Ovary (tissue), 9 donors: ENCODE data around the gene DCP1B. TPM values are rescaled to one million over a fixed set of nuclear protein-coding genes. Genes with fewer than 3 reads are reported as not detected.

Experiments used
- DNase-seq, 5 donors: peaks; one replicate each; pipeline ENCODE4 v3.0.0-alpha.2; 2019 to 2020
- H3K27ac ChIP-seq, 2 donors: fragments of 200-600 bp; one replicate each; pipeline versions ENCODE4 v1.5.1 to v1.8.0; 2019 to 2022
- H3K27me3 ChIP-seq: fragments of 200-600 bp; one replicate; pipeline ENCODE4 v1.8.0; 2022
- H3K36me3 ChIP-seq: fragments of 200-600 bp; sonication (generic); one replicate; pipeline ENCODE4 v1.5.1; 2019
- H3K4me1 ChIP-seq: one replicate; pipeline ENCODE4 v1.8.1; 2013; ENCODE audit warnings: mild to moderate bottlenecking, moderate library complexity; ENCODE audit not compliant: insufficient read depth
- H3K4me3 ChIP-seq: fragments of 200-600 bp; sonication (generic); one replicate; pipeline ENCODE4 v1.5.1; 2017
- H3K9me3 ChIP-seq, 2 donors: fragments of 200-600 bp in 1 of 2; sonication (generic) in 1 of 2; one replicate each; pipeline versions ENCODE4 v1.5.1 to v1.8.1; 2013 to 2019; ENCODE audit warnings: mild to moderate bottlenecking in 1 of 2, moderate library complexity in 1 of 2
- CTCF ChIP-seq, 3 donors: fragments of 450-650 bp in 2 of 3; fragments of 200-600 bp in 1 of 3; IDR thresholded peaks; one replicate each; pipeline versions ENCODE4 v1.5.1 to v1.8.0; 2016 to 2022; ENCODE audit warnings: antibody characterized with exemption in 3 of 3, mild to moderate bottlenecking in 1 of 3
- EP300 ChIP-seq: sonication (generic); formaldehyde crosslinking; IDR thresholded peaks from one replicate; pipeline ENCODE4 v1.6.1; 2017; ENCODE audit warnings: antibody characterized with exemption
- POLR2A ChIP-seq: fragments of 450-650 bp; IDR thresholded peaks from one replicate; pipeline ENCODE4 v1.6.1; 2017; ENCODE audit warnings: antibody characterized with exemption, mild to moderate bottlenecking, moderate library complexity
- WGBS, 3 donors: extraction: QIAGEN DNeasy Blood & Tissue Kit in 1 of 3; methylation state at CpG; one replicate each; pipeline versions ENCODE4 v1.1.5 to v1.1.7; 2013 to 2017; 5-methylcytosine and 5-hydroxymethylcytosine counted together
- intact Hi-C, 4 donors: fragments of 100-400 bp; cut with DNase I; formaldehyde crosslinking; loops; one replicate each; pipeline versions ENCODE4 v1.11.0 to v1.15.1; 2022 to 2023
- polyA plus RNA-seq, 2 donors: library from polyadenylated mRNA; stranded (reverse); fragments of 200-250 nt in 1 of 2; fragments of 350-450 nt in 1 of 2; fragmentation: Illumina TruSeq in 1 of 2; extraction: RNeasy Lipid Tissue Mini Kit (QIAGEN cat#74804) in 1 of 2; gene quantifications; one replicate each; pipeline ENCODE4 v1.2.3, GENCODE V29; 2013 to 2014
- total RNA-seq, 7 donors: library from RNA; depleted of rRNA in 2 of 7; stranded (reverse); fragments of >200 nt in 2 of 7; fragmentation: NEBNext Ultra II Directional in 3 of 7; extraction: Animal tissue kit (Norgen Biotek cat#: 25700) in 3 of 7; gene quantifications; one replicate each; pipeline versions ENCODE4 v1.1.0 to v1.2.4, GENCODE V29; 2016 to 2023
- donor health status: DM: no; HTN: no; CAD: no; lungs with moderate emphysema.
- donor health status: DM: no; HTN: no; CAD: no.
- donor health status: Bipolar disorder and iron deficiency.
- donor health status: DM: yes; HTN: yes; CAD: no.
- donor health status: DM: no; HTN: no; CAD: no.
- donor health status: DM: yes; HTN: yes; CAD: no.

The DCP1B gene
- total and polyA plus RNA-seq, 9 donors = 13.5 to 22.9 (median 17.2) TPM

- no peaks in the 10 kb centered on the region for H3K27me3 ChIP-seq
- no peaks in the 10 kb centered on the region for H3K36me3 ChIP-seq
- H3K4me1 ChIP-seq = peaks cover 1% of the 10 kb centered on the region
- no peak for DNase-seq
- H3K4me3 ChIP-seq = no peak overlapping the region
- H3K27ac ChIP-seq = no peak overlapping the region
- intact Hi-C loops = no loop called here
- 56 to 64% (median 59%) methylated on average over 2 of the region's 2 CpGs for WGBS, 3 donors
- TF ChIP-seq CTCF (IDR thresholded peaks at IDR 0.05) (no peak), EP300 (no peak), POLR2A (no peak)
- H3K9me3 ChIP-seq = no peaks in the 10 kb centered on the region
Measured at GRCh38 chr12:1993341-1993740, 10.9 kb downstream of the DCP1B start.

- H3K27ac ChIP-seq = no peak overlapping the region
Measured at GRCh38 chr12:1992732-1993131, 11.5 kb downstream of the DCP1B start.

GRCh38 chr12:1989111-1989510 lies 15.1 kb downstream of the DCP1B start:
- H3K27me3 ChIP-seq = no peaks in the 10 kb centered on the region
- no peaks in the 10 kb centered on the region for H3K4me1 ChIP-seq
- DNase-seq = no peak
- no peaks in the 10 kb centered on the region for H3K9me3 ChIP-seq
- TF ChIP-seq POLR2A = no peak
- TF ChIP-seq EP300 = no peak
- no peak for TF ChIP-seq CTCF (IDR thresholded peaks at IDR 0.05)
- no peaks in the 10 kb centered on the region for H3K36me3 ChIP-seq
- WGBS, 3 donors = 97 to 98% (median 97%) methylated on average over 4 of the region's 4 CpGs
- H3K4me3 ChIP-seq = no peak overlapping the region
- H3K27ac ChIP-seq = no peak overlapping the region
- intact Hi-C loops = no loop called here

More at GRCh38 chr12:1992732-1993131, 11.5 kb downstream of the DCP1B start:
- Histone ChIP-seq H3K9me3 (no peaks in the 10 kb centered on the region), H3K4me3 (no peak overlapping the region), H3K36me3 (no peaks in the 10 kb centered on the region), H3K4me1 (peaks cover 1% of the 10 kb centered on the region), H3K27me3 (no peaks in the 10 kb centered on the region)
- TF ChIP-seq CTCF (IDR thresholded peaks at IDR 0.05) = no peak
- no peak for TF ChIP-seq POLR2A
- TF ChIP-seq EP300 = no peak
- DNase-seq = no peak
- intact Hi-C loops = no loop called here
- 89 to 93% (median 89%) methylated on average over 3 of the region's 3 CpGs for WGBS, 3 donors

- no peak for DNase-seq
- Histone ChIP-seq H3K9me3 (no peaks in the 10 kb centered on the region), H3K4me3 (no peak overlapping the region), H3K4me1 (no peaks in the 10 kb centered on the region), H3K27ac (no peak overlapping the region), H3K36me3 (no peaks in the 10 kb centered on the region), H3K27me3 (no peaks in the 10 kb centered on the region)
- intact Hi-C loops = no loop called here
- TF ChIP-seq CTCF (IDR thresholded peaks at IDR 0.05) = no peak
- no peak for TF ChIP-seq POLR2A
- TF ChIP-seq EP300 = no peak
Measured at GRCh38 chr12:1984759-1985158, 19.5 kb downstream of the DCP1B start.

- H3K4me3 ChIP-seq = no peak overlapping the region
- H3K27me3 ChIP-seq = no peaks in the 10 kb centered on the region
- H3K9me3 ChIP-seq = no peaks in the 10 kb centered on the region
- H3K4me1 ChIP-seq = peaks cover 2% of the 10 kb centered on the region
- DNase-seq = no peak
- intact Hi-C loops = no loop called here
- WGBS, 3 donors = 93 to 95% (median 94%) methylated on average over 2 of the region's 2 CpGs
- no peaks in the 10 kb centered on the region for H3K36me3 ChIP-seq
- TF ChIP-seq CTCF (IDR thresholded peaks at IDR 0.05) (no peak), POLR2A (no peak), EP300 (no peak)
- no peak overlapping the region for H3K27ac ChIP-seq
Measured at GRCh38 chr12:1980282-1980681, 24.0 kb downstream of the DCP1B start.
